Measurements from ENCODE around the gene GRM5. TPM values are rescaled to one million over a fixed set of nuclear protein-coding genes. Genes with fewer than 3 reads are reported as not detected.
"Not testable (repeated sequence)": the region's sequence is repeated elsewhere in the genome, so short reads cannot be mapped to it uniquely, and the experiment has no call there.

The GRM5 gene
- total RNA-seq, 1 experiment from 2014 or later, result not detected

DNA sequence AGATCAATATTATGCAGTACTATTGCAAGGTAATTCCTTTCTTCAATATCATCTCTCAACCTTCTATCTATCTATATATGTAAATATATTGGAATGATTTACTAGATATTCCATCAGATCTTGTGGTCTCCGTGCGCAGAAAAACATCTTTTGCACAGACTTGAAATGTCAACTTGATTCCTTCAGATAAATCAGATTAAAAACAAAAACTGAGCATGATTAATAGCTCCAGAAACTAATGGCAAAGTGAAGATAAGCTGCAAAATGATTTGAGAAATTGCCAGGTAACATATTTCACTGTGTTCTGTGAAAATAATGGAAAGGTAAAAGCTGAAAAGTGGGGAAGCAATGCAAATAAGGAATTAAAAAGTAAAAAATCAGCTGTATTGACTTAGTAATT lies 528.2 kb downstream of the GRM5 start:
- H3K36me3 ChIP-seq (ENCODE audit: insufficient read depth, low read length), result no peaks in the 10 kb centered on the region
- H3K9ac ChIP-seq (ENCODE audit: low read length), result no peak overlapping the region
- H3K27ac ChIP-seq (ENCODE audit: low read length), result no peak overlapping the region
- no peak overlapping the region for H3K4me2 ChIP-seq (ENCODE audit: low read depth, low read length, poor library complexity, severe bottlenecking)
- H3K79me2 ChIP-seq (ENCODE audit: low read length), result no peaks in the 10 kb centered on the region
- H2AFZ ChIP-seq (ENCODE audit: low read length), result no peak overlapping the region
- H3K4me1 ChIP-seq (ENCODE audit: low read length), result no peaks in the 10 kb centered on the region
- H3K9me3 ChIP-seq (ENCODE audit: low read length), result no peaks in the 10 kb centered on the region
- no peak for DNase-seq
- no peaks in the 10 kb centered on the region for H3K9me2 ChIP-seq (replicated peaks; ENCODE audit: insufficient read depth, low read length)
- no peak overlapping the region for H3K4me3 ChIP-seq (ENCODE audit: low read length)
- H3K27me3 ChIP-seq (ENCODE audit: low read length), result no peaks in the 10 kb centered on the region
- no peaks in the 10 kb centered on the region for H4K20me1 ChIP-seq (ENCODE audit: insufficient read depth, low read depth, low read length)

DNA sequence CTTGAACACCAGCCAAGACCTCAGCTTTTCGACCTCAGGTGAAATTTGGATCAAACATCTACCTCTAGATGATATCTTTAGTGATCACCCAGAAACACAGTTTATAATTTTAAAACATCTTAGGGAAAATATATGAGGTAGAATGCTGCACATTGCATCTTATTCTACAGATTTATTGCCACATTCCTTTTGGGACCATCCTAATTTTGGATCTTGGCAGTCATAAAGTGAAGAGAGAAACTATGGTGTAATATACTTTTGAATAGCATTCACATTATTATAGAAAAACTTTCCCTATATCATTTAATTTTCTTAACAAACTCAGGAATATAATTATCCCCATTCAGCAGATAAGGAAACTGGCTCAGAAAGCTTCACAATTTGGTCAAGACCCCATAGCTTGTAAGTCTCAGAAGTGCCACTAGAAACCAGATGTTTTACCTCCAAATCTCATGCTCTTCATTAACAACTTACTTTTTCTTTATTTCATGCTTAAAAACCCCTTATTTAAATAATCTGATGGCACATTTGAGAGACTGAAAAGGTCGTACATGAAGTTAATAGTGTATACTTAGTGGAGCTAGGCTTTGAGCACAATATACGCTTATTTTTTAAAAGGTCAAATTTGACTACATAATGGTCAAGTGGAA lies 529.0 kb downstream of the GRM5 start:
- Histone ChIP-seq H3K4me1 (ENCODE audit: low read length) (no peaks in the 10 kb centered on the region), H3K9me2 (replicated peaks; ENCODE audit: insufficient read depth, low read length) (no peaks in the 10 kb centered on the region), H3K36me3 (ENCODE audit: insufficient read depth, low read length) (no peaks in the 10 kb centered on the region), H3K9ac (ENCODE audit: low read length) (no peak overlapping the region), H3K4me3 (ENCODE audit: low read length) (no peak overlapping the region), H2AFZ (ENCODE audit: low read length) (no peak overlapping the region), H3K79me2 (ENCODE audit: low read length) (no peaks in the 10 kb centered on the region), H4K20me1 (ENCODE audit: insufficient read depth, low read depth, low read length) (no peaks in the 10 kb centered on the region), H3K27me3 (ENCODE audit: low read length) (no peaks in the 10 kb centered on the region), H3K27ac (ENCODE audit: low read length) (no peak overlapping the region), H3K4me2 (ENCODE audit: low read depth, low read length, poor library complexity, severe bottlenecking) (no peak overlapping the region), H3K9me3 (ENCODE audit: low read length) (no peaks in the 10 kb centered on the region)
- DNase-seq, result no peak

DNA sequence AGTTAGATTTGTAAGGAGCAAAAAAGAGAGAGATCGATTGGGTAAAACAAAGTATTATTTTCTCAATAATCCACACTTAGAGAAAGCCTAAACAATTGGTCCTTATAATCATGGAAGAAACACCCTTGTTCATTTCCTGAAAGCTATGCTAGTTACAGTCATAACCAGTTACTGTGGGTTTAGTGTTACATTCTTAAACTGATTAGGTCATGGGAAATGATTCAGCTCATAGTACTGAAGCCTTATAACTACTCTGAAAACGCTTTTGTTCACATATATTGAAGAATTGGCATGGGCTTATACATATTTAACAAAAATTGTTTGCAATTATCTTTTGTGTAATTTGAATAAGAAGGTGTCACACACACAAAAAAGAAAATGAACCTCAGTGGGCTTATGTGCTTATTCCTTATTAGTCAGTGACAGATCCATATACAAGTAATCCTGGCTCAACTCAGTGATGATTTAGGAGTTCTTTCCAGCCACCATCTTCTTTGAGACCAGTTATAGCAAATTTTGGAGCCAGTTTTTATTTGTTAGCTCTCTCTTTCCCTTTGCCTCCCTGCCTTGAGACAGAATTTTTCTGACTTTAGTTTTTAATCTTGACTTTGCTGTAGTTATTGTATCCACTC lies 529.8 kb downstream of the GRM5 start:
- Histone ChIP-seq H3K27ac (ENCODE audit: low read length) (no peak overlapping the region), H3K36me3 (ENCODE audit: insufficient read depth, low read length) (no peaks in the 10 kb centered on the region), H3K27me3 (ENCODE audit: low read length) (no peaks in the 10 kb centered on the region), H2AFZ (ENCODE audit: low read length) (no peak overlapping the region), H3K4me2 (ENCODE audit: low read depth, low read length, poor library complexity, severe bottlenecking) (no peak overlapping the region), H3K9ac (ENCODE audit: low read length) (no peak overlapping the region), H3K9me3 (ENCODE audit: low read length) (no peaks in the 10 kb centered on the region), H3K9me2 (replicated peaks; ENCODE audit: insufficient read depth, low read length) (no peaks in the 10 kb centered on the region), H3K79me2 (ENCODE audit: low read length) (no peaks in the 10 kb centered on the region), H3K4me1 (ENCODE audit: low read length) (no peaks in the 10 kb centered on the region), H4K20me1 (ENCODE audit: insufficient read depth, low read depth, low read length) (no peaks in the 10 kb centered on the region), H3K4me3 (ENCODE audit: low read length) (no peak overlapping the region)
- DNase-seq, result no peak

DNA sequence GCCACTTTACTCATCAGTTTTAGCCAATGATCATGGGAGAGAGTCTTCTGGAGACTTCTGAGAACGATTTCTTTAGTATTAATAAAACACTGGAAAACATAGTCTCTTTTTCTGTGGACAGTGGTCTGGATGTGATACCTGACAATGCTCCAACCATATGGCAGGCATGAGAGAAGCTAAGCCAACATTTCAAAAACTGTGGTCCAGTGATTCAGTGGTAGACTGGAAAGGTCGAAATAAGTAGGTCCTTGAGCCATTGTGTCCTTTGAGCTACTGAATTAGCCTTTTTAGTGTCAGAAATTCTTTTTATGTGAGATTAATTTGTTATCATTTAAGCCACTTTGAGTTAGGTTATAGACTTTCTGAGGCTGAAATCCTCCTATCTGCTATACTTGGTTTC lies 530.5 kb downstream of the GRM5 start:
- no peak for DNase-seq
- Histone ChIP-seq H3K9me3 (ENCODE audit: low read length) (no peaks in the 10 kb centered on the region), H3K27ac (ENCODE audit: low read length) (no peak overlapping the region), H2AFZ (ENCODE audit: low read length) (no peak overlapping the region), H3K36me3 (ENCODE audit: insufficient read depth, low read length) (no peaks in the 10 kb centered on the region), H4K20me1 (ENCODE audit: insufficient read depth, low read depth, low read length) (no peaks in the 10 kb centered on the region), H3K9ac (ENCODE audit: low read length) (no peak overlapping the region), H3K4me1 (ENCODE audit: low read length) (no peaks in the 10 kb centered on the region), H3K79me2 (ENCODE audit: low read length) (no peaks in the 10 kb centered on the region), H3K4me3 (ENCODE audit: low read length) (no peak overlapping the region), H3K27me3 (ENCODE audit: low read length) (no peaks in the 10 kb centered on the region), H3K9me2 (replicated peaks; ENCODE audit: insufficient read depth, low read length) (no peaks in the 10 kb centered on the region), H3K4me2 (ENCODE audit: low read depth, low read length, poor library complexity, severe bottlenecking) (no peak overlapping the region)

DNA sequence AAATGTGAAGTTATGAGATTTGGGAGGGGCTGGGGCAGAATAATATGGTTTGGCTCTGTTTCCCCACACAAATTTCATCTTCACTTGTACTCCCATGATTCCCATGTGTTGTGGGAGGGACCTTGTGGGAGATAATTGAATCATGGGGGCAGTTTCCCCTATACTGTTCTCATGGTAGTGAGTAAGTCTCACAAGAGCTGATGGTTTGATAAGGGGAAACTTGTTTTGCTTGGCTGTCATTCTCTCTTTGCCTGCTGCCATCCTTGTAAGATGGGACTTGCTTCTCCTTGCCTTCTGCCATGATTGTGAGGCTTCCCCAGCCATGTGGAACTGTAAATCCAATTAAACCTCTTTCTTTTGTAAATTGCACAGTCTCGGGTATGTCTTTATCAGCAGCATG lies 531.1 kb downstream of the GRM5 start:
- not testable (repeated sequence) for H3K4me3 ChIP-seq (ENCODE audit: low read length); H3K4me2 ChIP-seq (ENCODE audit: low read depth, low read length, poor library complexity, severe bottlenecking)

DNA sequence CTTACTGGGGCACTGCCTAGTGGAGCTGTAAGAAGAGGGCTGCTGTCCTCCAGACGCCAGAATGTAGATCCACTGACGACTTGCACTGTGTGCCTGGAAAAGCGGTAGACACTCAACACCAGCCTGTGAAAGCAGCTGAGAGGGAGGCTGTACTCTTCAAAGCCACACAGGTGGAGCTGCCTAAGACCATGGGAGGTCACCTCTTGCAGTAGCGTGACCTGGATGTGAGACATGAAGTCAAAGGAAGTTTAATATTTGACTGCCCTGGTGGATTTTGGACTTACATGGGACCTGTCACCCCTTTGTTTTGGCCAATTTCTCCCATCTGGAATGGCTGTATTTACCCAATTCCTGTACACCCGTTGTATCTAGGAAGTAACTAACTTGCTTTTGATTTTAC lies 531.6 kb downstream of the GRM5 start:
- H3K79me2 ChIP-seq (ENCODE audit: low read length), result no peaks in the 10 kb centered on the region
- no peaks in the 10 kb centered on the region for H3K36me3 ChIP-seq (ENCODE audit: insufficient read depth, low read length)
- H3K9ac ChIP-seq (ENCODE audit: low read length), result no peak overlapping the region
- H2AFZ ChIP-seq (ENCODE audit: low read length), result no peak overlapping the region
- no peaks in the 10 kb centered on the region for H4K20me1 ChIP-seq (ENCODE audit: insufficient read depth, low read depth, low read length)
- no peaks in the 10 kb centered on the region for H3K27me3 ChIP-seq (ENCODE audit: low read length)
- H3K4me1 ChIP-seq (ENCODE audit: low read length), result no peaks in the 10 kb centered on the region
- DNase-seq, result no peak
- H3K4me2 ChIP-seq (ENCODE audit: low read depth, low read length, poor library complexity, severe bottlenecking), result no peak overlapping the region
- no peak overlapping the region for H3K27ac ChIP-seq (ENCODE audit: low read length)
- H3K9me3 ChIP-seq (ENCODE audit: low read length), result no peaks in the 10 kb centered on the region
- no peak overlapping the region for H3K4me3 ChIP-seq (ENCODE audit: low read length)
- H3K9me2 ChIP-seq (replicated peaks; ENCODE audit: insufficient read depth, low read length), result no peaks in the 10 kb centered on the region

More for the DNA sequence above, 531.1 kb downstream of the GRM5 start:
- not testable (repeated sequence) for H3K27me3 ChIP-seq (ENCODE audit: low read length); H3K9ac ChIP-seq (ENCODE audit: low read length); H2AFZ ChIP-seq (ENCODE audit: low read length); H3K9me2 ChIP-seq (replicated peaks; ENCODE audit: insufficient read depth, low read length); H3K4me1 ChIP-seq (ENCODE audit: low read length); H3K9me3 ChIP-seq (ENCODE audit: low read length); H3K79me2 ChIP-seq (ENCODE audit: low read length); H4K20me1 ChIP-seq (ENCODE audit: insufficient read depth, low read depth, low read length); H3K27ac ChIP-seq (ENCODE audit: low read length); DNase-seq; H3K36me3 ChIP-seq (ENCODE audit: insufficient read depth, low read length)

DNA sequence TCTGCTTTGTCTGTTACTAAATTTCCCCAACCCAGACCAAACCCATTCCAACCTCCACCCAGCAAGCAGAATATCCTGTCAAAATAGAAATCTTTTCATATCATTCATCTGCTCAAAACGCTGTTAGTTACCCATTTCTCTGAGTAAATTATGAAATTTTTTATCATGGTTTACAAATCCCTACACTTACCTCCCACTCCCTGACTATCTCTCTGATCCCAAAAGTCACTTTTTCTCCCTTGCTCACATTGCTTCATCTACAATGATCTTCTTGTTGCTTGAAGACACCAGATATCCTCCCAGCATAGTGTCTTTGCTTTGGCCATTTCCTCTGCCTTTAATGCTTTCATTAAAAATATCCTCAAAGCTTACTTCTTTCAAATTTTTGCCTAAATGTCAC lies 532.8 kb downstream of the GRM5 start:
- no peaks in the 10 kb centered on the region for H4K20me1 ChIP-seq (ENCODE audit: insufficient read depth, low read depth, low read length)
- DNase-seq, result no peak
- H3K36me3 ChIP-seq (ENCODE audit: insufficient read depth, low read length), result no peaks in the 10 kb centered on the region
- H3K9ac ChIP-seq (ENCODE audit: low read length), result no peak overlapping the region
- H3K9me3 ChIP-seq (ENCODE audit: low read length), result no peaks in the 10 kb centered on the region
- no peak overlapping the region for H3K4me2 ChIP-seq (ENCODE audit: low read depth, low read length, poor library complexity, severe bottlenecking)
- no peaks in the 10 kb centered on the region for H3K79me2 ChIP-seq (ENCODE audit: low read length)
- no peak overlapping the region for H3K4me3 ChIP-seq (ENCODE audit: low read length)
- H3K27me3 ChIP-seq (ENCODE audit: low read length), result no peaks in the 10 kb centered on the region
- H2AFZ ChIP-seq (ENCODE audit: low read length), result no peak overlapping the region
- no peaks in the 10 kb centered on the region for H3K4me1 ChIP-seq (ENCODE audit: low read length)
- H3K27ac ChIP-seq (ENCODE audit: low read length), result no peak overlapping the region
- no peaks in the 10 kb centered on the region for H3K9me2 ChIP-seq (replicated peaks; ENCODE audit: insufficient read depth, low read length)

DNA sequence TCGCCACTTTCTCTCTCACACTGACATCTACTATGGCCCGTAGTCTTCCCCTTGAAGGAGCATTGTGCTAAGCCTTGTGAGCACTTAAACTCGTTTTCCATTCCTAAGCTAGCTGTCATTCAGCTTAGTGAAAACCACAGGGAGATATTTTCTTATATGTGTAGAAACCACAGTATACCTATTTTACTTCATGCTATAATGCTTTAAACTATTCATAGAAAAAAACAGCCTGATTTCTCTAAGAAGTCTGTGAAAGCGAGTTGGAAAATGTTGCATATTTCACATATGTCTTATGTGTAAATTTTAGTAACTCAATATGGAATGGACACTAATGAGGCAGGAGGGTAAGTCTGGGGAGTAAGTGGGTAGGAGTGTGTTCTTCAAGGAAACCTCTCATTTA lies 534.0 kb downstream of the GRM5 start:
- no peaks in the 10 kb centered on the region for H3K9me3 ChIP-seq (ENCODE audit: low read length)
- no peak overlapping the region for H3K27ac ChIP-seq (ENCODE audit: low read length)
- DNase-seq, result no peak
- no peak overlapping the region for H3K4me2 ChIP-seq (ENCODE audit: low read depth, low read length, poor library complexity, severe bottlenecking)
- no peak overlapping the region for H3K4me3 ChIP-seq (ENCODE audit: low read length)
- H2AFZ ChIP-seq (ENCODE audit: low read length), result no peak overlapping the region
- no peaks in the 10 kb centered on the region for H3K27me3 ChIP-seq (ENCODE audit: low read length)
- H4K20me1 ChIP-seq (ENCODE audit: insufficient read depth, low read depth, low read length), result no peaks in the 10 kb centered on the region
- H3K9me2 ChIP-seq (replicated peaks; ENCODE audit: insufficient read depth, low read length), result no peaks in the 10 kb centered on the region
- no peaks in the 10 kb centered on the region for H3K79me2 ChIP-seq (ENCODE audit: low read length)
- H3K4me1 ChIP-seq (ENCODE audit: low read length), result no peaks in the 10 kb centered on the region
- H3K36me3 ChIP-seq (ENCODE audit: insufficient read depth, low read length), result no peaks in the 10 kb centered on the region
- no peak overlapping the region for H3K9ac ChIP-seq (ENCODE audit: low read length)
